ENCODE results near the gene RCSD1. TPM values are rescaled to one million over a fixed set of nuclear protein-coding genes. Genes with fewer than 3 reads are reported as not detected.

The RCSD1 gene
- total RNA-seq, 1 donor from 2014 or later = 41.6 TPM

DNA sequence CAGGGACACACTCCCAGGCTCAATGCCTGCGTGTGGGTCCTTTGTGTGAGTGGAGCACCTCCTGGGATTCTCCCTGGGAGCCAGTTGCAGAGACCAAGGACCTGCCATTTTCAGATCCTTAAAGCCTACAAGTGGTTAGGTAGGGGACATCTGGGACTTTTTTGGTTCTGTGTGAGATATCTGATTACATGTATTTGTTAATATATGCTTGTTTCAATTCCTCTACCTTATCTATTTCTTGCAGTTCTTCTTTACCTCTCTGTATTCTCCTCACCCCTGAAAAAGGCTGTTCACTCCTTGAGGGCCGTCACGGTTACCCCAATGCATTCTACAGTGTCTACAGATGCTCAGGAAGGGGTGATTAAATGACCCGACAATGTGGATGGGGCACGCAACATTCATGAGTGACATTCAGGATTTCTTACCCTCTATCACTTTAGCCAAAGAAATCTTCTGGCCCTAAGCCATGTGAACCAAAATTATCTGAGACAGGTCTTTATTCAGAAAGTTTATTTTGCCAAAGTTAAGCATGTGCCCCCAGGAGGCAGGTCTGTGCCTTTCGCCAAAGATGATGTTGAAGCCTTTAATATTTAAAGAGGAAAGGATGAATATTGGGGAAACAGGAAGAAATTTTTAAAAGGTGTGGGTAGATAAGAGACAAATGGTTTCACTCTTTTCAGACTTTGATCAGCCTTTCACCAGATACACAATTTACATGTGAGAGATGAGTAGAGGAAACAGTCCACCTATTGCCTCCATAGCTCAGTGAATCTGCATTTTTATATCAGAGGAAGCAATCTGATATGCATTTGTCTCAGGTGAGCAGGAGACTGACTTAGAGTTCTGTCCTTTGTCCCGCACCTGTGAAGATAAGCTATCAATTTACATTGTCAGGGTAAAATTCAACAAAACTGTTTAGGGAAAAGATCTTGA lies 47.1 kb downstream of the RCSD1 start:
- DNase-seq (ENCODE audit: missing footprints) = no peak
- intact Hi-C loops (cut with DNase I) = no loop called here
- ATAC-seq = no peak

GRCh38 chr1:167678422-167678821 lies 48.4 kb downstream of the RCSD1 start:
- ATAC-seq (no peak), DNase-seq (ENCODE audit: missing footprints) (no peak)
- intact Hi-C loops (cut with DNase I) = no loop called here

DNA sequence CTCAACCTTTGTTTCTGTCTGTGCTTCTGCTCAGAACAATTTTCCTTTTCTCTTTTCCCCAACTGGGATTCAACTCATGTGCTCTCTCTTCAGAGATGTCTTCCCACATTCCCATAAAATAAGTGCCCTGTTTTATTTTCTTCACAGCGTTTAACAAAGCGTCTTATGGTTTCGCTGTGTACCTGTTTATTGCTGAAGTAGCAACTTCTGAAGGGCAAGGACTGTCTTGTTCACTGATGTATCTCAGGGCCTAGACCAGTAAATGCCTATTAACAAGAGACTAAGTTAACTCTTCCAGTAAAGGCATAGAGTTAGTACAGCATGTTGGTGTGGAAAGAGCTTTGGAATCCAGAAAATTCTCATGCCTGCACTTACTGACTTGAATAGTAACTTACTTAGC lies 48.8 kb downstream of the RCSD1 start:
- DNase-seq (ENCODE audit: missing footprints) (no peak), ATAC-seq (no peak)
- intact Hi-C loops (cut with DNase I) = no loop called here

GRCh38 chr1:167679714-167680113 lies 49.7 kb downstream of the RCSD1 start:
- intact Hi-C loops (cut with DNase I) = no loop called here
- DNase-seq (ENCODE audit: missing footprints) (no peak), ATAC-seq (no peak)

GRCh38 chr1:167681024-167681423 lies 51.0 kb downstream of the RCSD1 start:
- ATAC-seq = no peak
- intact Hi-C loops (cut with DNase I) = no loop called here
- DNase-seq (ENCODE audit: missing footprints) = no peak

- no peak for DNase-seq (ENCODE audit: missing footprints)
- intact Hi-C loops (cut with DNase I) = loop anchor here (2.0 kb wide), 1 partner anchor 17 kb away; no protein-coding TSS in a partner anchor
- peak; percentile 79 for ATAC-seq
These were observed 51.5 kb downstream of the RCSD1 start for GRCh38 chr1:167681451-167682098.

- DNase-seq (ENCODE audit: missing footprints) (no peak), ATAC-seq (no peak)
- intact Hi-C loops (cut with DNase I) = loop anchor here (2.0 kb wide), 1 partner anchor 18 kb away; no protein-coding TSS in a partner anchor
These were observed 53.2 kb downstream of the RCSD1 start for GRCh38 chr1:167683226-167683625.

GRCh38 chr1:167683641-167684502 lies 53.8 kb downstream of the RCSD1 start:
- no peak for DNase-seq (ENCODE audit: missing footprints)
- intact Hi-C loops (cut with DNase I) = loop anchor here (2.0 kb wide), 2 partner anchors 19 to 51 kb away; no protein-coding TSS in a partner anchor
- peak; percentile 33 for ATAC-seq

- no peak for DNase-seq (ENCODE audit: missing footprints)
- intact Hi-C loops (cut with DNase I) = loop anchor here (2.0 to 5.0 kb wide), 2 partner anchors 53 to 134 kb away; partner anchors contain the start of gene CREG1
- ATAC-seq = peak; percentile 22
These were observed 55.8 kb downstream of the RCSD1 start for GRCh38 chr1:167685844-167686243.

DNA sequence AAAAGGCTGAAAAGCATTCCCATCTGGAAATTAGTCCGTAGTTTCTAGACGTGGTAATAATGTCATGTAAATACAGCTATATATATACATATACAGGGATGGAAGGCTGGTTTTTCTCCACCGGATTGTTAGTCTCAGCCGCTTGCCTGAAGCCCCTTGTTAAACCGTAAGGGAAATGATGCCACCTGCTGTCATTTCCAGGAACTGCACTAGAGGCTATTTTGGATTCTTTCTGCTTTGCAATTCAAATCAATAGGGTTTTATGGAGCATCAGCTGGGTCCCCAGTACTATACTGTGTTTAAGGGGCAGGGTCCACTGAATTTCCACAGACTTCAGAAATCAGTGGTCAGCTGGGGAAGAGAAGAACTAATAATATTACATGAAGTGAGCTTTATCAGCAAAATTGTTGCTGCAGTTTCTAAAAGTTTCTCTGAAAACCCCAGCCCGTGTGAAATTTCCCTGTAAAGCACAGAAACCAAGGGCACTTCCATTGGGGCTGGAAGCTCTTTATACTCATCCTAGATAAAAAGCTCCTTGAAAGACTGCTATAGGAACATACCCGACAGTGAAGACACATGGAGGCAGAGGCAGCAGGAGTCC lies 58.0 kb downstream of the RCSD1 start:
- ATAC-seq (peak; percentile 30), DNase-seq (ENCODE audit: missing footprints) (no peak)
- intact Hi-C loops (cut with DNase I) = loop anchor here (1.0 to 5.0 kb wide), 2 partner anchors 88 to 136 kb away; partner anchors contain the start of gene CREG1

GRCh38 chr1:167689567-167689920 lies 59.5 kb downstream of the RCSD1 start:
- ATAC-seq (no peak), DNase-seq (ENCODE audit: missing footprints) (no peak)
- intact Hi-C loops (cut with DNase I) = loop anchor here (5.0 kb wide), 1 partner anchor 137 kb away; the partner anchor contains the start of gene CREG1

DNA sequence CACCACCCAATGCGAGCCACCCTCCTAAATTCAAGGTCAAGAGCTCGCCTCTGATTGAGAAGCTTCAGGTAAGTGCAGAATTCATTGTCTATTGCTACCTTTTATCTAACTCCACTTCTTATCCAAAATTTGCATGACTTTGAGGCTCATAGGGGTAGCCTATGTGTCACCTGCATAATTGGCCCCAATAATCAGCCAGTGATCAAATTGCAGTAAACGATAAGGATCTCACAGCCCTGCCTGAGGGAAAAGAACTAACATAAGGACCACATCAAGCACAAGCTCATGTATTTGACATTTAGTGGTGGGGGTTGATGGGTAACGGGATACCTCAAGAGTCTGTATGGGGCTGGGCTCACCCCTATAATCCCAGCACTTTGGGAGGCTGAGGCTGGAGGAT lies 60.0 kb downstream of the RCSD1 start:
- intact Hi-C loops (cut with DNase I) = no loop called here
- DNase-seq (ENCODE audit: missing footprints) = no peak
- no peak for ATAC-seq

- no peak for ATAC-seq
- DNase-seq (ENCODE audit: missing footprints) = no peak
- intact Hi-C loops (cut with DNase I) = no loop called here
These were observed 63.5 kb downstream of the RCSD1 start for GRCh38 chr1:167693425-167694045.

DNA sequence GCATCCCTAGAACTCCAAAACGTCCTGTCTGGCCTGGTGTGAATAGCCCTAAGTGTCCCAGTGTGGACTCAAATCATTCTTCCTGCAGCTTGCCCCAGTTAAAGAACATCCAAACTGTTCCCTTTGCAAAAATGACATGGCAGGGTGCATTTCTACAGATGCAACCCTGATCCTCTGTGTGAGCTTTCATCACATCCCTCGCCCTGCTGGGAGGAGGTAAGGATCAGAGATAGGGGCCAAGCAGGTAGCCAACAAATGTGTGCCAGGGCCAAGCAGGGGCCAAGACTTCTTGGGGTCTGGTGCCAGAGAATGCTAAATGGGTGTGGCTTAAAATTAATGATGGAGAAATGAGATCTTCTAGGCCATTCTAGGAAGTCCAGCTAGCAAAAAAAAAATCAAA lies 64.7 kb downstream of the RCSD1 start:
- ATAC-seq (no peak), DNase-seq (ENCODE audit: missing footprints) (no peak)
- intact Hi-C loops (cut with DNase I) = no loop called here

DNA sequence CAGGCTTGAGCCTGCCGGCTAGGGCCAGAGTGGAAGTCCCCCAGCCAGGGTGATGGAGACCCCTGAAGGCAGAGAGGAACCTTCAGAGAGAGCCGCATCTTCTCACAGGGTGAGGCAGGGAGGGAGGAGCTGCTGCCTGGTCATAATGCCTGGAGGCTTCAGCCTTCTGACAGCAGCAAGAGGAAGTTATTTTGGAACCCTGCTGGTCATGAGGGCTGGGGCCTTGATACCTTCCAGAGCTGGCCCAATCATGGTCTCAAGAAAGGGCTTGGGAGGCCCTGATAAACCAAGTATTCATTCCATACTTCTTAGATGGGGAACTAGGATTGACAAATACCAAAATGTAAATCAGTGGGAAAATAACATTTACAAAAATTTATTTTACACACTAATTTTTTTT lies 65.1 kb downstream of the RCSD1 start:
- intact Hi-C loops (cut with DNase I) = no loop called here
- DNase-seq (ENCODE audit: missing footprints) (no peak), ATAC-seq (no peak)

- intact Hi-C loops (cut with DNase I) = no loop called here
- ATAC-seq = no peak
- DNase-seq (ENCODE audit: missing footprints) = no peak
These were observed 65.9 kb downstream of the RCSD1 start for GRCh38 chr1:167695756-167696561.

DNA sequence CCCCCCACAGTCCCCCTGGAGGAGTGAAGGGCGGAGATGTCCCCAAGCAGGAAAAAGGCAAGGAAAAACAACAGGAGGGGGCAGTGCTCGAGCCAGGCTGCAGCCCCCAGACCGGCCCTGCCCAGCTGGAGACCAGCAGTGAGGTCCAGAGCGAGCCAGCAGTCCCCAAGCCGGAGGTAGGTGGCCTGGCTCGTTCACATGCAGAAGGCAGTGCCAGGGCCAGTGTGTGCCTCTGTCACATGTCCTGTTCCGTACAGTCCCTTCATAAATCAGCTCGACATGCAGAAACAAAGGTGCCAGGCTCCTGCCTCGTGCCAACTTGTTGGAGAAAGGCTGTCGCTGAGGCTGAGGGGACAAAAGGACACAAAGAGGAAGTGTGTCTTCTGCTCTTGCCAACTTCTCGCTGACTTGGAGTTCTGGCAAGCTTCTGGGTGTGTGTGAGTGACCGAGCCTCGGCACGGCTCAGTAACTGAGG lies 67.7 kb downstream of the RCSD1 start:
- DNase-seq (ENCODE audit: missing footprints) (peak; percentile 90), ATAC-seq (peak; percentile 93)
- intact Hi-C loops (cut with DNase I) = no loop called here
